Calu3 (cell line): ENCODE measurements around the gene DMD. TPM values are rescaled to one million over a fixed set of nuclear protein-coding genes. Genes with fewer than 3 reads are reported as not detected.

Experiments
- BruUV-seq: library from RNA; stranded (reverse); fragments of 400-500 nt; replicated peaks from 2 replicates; lab custom pipeline; 2021; lab: Mats Ljungman, UMichigan
- CTCF ChIA-PET: fragments of 300-600 bp; sonication (Branson Sonifier 250); formaldehyde crosslinking; loops from one replicate; lab custom pipeline; 2022; ENCODE audit warnings: antibody characterized with exemption; lab: Charles Lee
- DNase-seq: peaks from one replicate; pipeline ENCODE4 v3.0.0; 2022
- H3K27ac Mint-ChIP-seq: one replicate; pipeline ENCODE4 v1.8.0; 2022; ENCODE audit warnings: mixed read lengths; ENCODE audit not compliant: unreplicated experiment
- H3K27me3 Mint-ChIP-seq: one replicate; pipeline ENCODE4 v1.8.0; 2022; ENCODE audit warnings: mixed read lengths; ENCODE audit not compliant: unreplicated experiment
- H3K36me3 Mint-ChIP-seq: one replicate; pipeline ENCODE4 v1.8.0; 2022; ENCODE audit warnings: mild to moderate bottlenecking, moderate library complexity, mixed read lengths; ENCODE audit not compliant: insufficient read depth, unreplicated experiment
- H3K4me1 Mint-ChIP-seq: one replicate; pipeline ENCODE4 v1.8.0; 2022; ENCODE audit warnings: mild to moderate bottlenecking, low read depth, mixed read lengths; ENCODE audit not compliant: unreplicated experiment
- H3K4me3 Mint-ChIP-seq: one replicate; pipeline ENCODE4 v1.8.0; 2022; ENCODE audit warnings: mild to moderate bottlenecking, low read depth, moderate library complexity, mixed read lengths; ENCODE audit not compliant: unreplicated experiment
- H3K9me3 Mint-ChIP-seq: one replicate; pipeline ENCODE4 v1.8.0; 2022; ENCODE audit warnings: low read depth, mixed read lengths; ENCODE audit not compliant: unreplicated experiment
- CTCF ChIP-seq: fragments of 200-600 bp; IDR thresholded peaks from one replicate; pipeline ENCODE4 v1.8.0; 2022; ENCODE audit warnings: antibody characterized with exemption; ENCODE audit not compliant: unreplicated experiment
- intact Hi-C: fragments of 100-400 bp; cut with micrococcal nuclease; formaldehyde crosslinking; loops from one replicate; pipeline ENCODE4 v1.10.0; 2022; ENCODE audit not compliant: unreplicated experiment
- total RNA-seq: library from RNA; stranded (reverse); gene quantifications from 2 replicates; pipeline ENCODE4 v1.2.3, GENCODE V29; 2022

Gene DMD
- total RNA-seq, 1 experiment from 2014 or later, result 11.6 TPM

DNA sequence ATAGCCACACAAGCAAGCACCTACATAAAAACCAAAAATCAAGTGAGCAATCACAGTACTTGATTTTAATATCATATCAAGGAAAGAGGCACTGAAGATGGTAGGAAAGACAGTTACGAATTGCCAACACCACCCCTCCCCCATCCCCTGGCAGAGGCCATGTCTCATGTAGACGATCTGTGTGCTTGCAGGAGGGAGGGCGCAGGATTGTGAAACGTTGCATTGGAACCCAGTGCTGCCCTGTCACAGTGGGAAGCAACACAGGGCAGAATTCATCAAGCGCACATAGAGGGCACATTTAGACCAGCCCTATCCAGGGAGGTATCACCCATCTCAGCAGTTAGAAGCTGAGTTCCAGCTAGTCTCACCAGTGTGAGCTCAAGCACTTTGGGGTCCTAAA is 359.8 kb downstream of the DMD start:
- CTCF ChIA-PET, result no interaction called here
- Mint-ChIP-seq H3K27me3 (no peaks in the 10 kb centered on the region), H3K36me3 (no peaks in the 10 kb centered on the region), H3K4me3 (no peak overlapping the region), H3K9me3 (no peaks in the 10 kb centered on the region), H3K4me1 (no peaks in the 10 kb centered on the region), H3K27ac (no peak overlapping the region)
- no peak for TF ChIP-seq CTCF
- DNase-seq, result no peak
- intact Hi-C loops, result loop anchor here (10.0 kb wide), 1 partner anchor 57 kb away; no protein-coding TSS in a partner anchor
- BruUV-seq, result no TSS peak

GRCh38 chrX:32847921-32848320 is 363.4 kb downstream of the DMD start:
- no peak for DNase-seq
- TF ChIP-seq CTCF, result no peak
- no peaks in the 10 kb centered on the region for H3K27me3 Mint-ChIP-seq
- no peak overlapping the region for H3K27ac Mint-ChIP-seq
- BruUV-seq, result no TSS peak
- CTCF ChIA-PET, result no interaction called here
- H3K9me3 Mint-ChIP-seq, result no peaks in the 10 kb centered on the region
- no peaks in the 10 kb centered on the region for H3K4me1 Mint-ChIP-seq
- no peaks in the 10 kb centered on the region for H3K36me3 Mint-ChIP-seq
- intact Hi-C loops, result no loop called here
- H3K4me3 Mint-ChIP-seq, result no peak overlapping the region

DNA sequence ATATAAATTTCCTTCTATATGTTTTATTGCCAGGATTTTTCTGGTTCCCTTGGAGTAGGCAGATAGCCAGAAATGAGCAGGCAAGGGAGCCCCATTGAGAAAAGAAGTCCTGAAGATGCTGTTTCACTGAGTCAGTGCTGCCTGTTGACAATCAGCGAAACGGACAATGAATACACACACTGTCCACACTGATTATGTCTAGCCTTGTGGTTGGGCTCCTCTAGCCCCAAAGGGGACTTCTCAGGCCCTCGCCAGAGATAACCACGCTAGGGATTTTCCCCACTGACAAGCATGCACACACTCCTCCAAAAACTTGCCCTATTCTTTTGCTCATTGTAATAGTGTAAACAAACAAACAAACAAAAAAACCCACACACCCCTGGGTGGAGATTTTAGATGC is 369.3 kb downstream of the DMD start:
- CTCF ChIA-PET, result no interaction called here
- no peak overlapping the region for H3K4me3 Mint-ChIP-seq
- no peaks in the 10 kb centered on the region for H3K4me1 Mint-ChIP-seq
- no peak for DNase-seq
- H3K36me3 Mint-ChIP-seq, result no peaks in the 10 kb centered on the region
- peaks cover 6% of the 10 kb centered on the region for H3K9me3 Mint-ChIP-seq
- intact Hi-C loops, result no loop called here
- no peak for TF ChIP-seq CTCF
- H3K27ac Mint-ChIP-seq, result no peak overlapping the region
- H3K27me3 Mint-ChIP-seq, result no peaks in the 10 kb centered on the region
- no TSS peak for BruUV-seq

GRCh38 chrX:32839781-32840180 is 371.6 kb downstream of the DMD start:
- no peak overlapping the region for H3K27ac Mint-ChIP-seq
- no peak for TF ChIP-seq CTCF
- no peaks in the 10 kb centered on the region for H3K27me3 Mint-ChIP-seq

DNA sequence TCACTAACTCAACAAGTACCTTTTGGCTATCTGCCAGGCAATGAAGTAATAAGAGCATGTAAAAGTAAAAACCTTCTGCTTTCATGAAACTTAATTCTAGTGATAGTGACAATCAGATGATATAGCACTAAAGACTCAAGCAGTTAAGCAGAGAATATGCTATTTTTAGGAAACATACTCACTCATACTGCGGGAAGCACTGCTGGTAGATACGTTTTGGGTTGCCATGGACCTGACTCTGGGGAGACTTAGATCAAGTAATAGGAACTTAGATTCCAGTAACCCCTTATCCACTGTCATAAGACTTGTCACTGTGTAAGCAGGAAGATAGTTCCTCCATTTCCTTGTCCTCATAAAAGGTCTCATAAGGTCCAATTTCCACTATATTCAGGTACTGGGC is 386.3 kb downstream of the DMD start:
- H3K4me1 Mint-ChIP-seq, result no peaks in the 10 kb centered on the region
- H3K27ac Mint-ChIP-seq, result no peak overlapping the region
- BruUV-seq, result no TSS peak
- no peak overlapping the region for H3K4me3 Mint-ChIP-seq
- CTCF ChIA-PET, result no interaction called here
- H3K36me3 Mint-ChIP-seq, result no peaks in the 10 kb centered on the region
- no peaks in the 10 kb centered on the region for H3K27me3 Mint-ChIP-seq
- intact Hi-C loops, result no loop called here
- no peaks in the 10 kb centered on the region for H3K9me3 Mint-ChIP-seq
- no peak for DNase-seq
- no peak for TF ChIP-seq CTCF

More at GRCh38 chrX:32839781-32840180, 371.6 kb downstream of the DMD start:
- Mint-ChIP-seq H3K4me3 (no peak overlapping the region), H3K4me1 (no peaks in the 10 kb centered on the region), H3K36me3 (no peaks in the 10 kb centered on the region), H3K9me3 (peaks cover 6% of the 10 kb centered on the region)
- BruUV-seq, result no TSS peak
- no peak for DNase-seq
- intact Hi-C loops, result no loop called here
- CTCF ChIA-PET, result no interaction called here
